Dedifferentiated amniotic fluid mesenchymal stem cell (primary cell): ENCODE measurements around the gene TMEM248.
"Not testable (repeated sequence)": the region's sequence is repeated elsewhere in the genome, so short reads cannot be mapped to it uniquely, and the experiment has no call there.

Experiments
- DNase-seq: peaks from one replicate; pipeline ENCODE4 v3.0.0-alpha.2; 2016; ENCODE audit errors: extremely low spot score

TMEM248 gene

DNA sequence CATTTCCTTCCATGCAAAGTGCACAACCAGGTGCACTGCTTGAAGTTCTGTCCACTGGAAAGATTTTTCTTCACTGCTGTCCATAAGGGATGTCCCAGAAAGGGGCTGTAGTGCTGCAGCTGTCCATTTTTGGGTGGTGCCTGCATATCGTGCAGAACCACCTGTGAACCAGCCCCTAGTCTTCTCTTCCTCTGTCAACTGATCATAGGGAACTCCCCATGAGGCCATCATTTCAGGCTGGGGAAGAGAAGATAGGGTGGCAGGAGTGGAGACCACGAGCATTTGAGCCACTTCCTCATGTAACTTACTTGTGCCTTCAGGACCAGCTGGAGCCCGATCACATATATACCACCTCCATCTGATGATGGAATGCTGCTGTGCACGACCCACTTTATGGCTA is 12.4 kb upstream of the TMEM248 start:
- DNase-seq = not testable (repeated sequence)

DNA sequence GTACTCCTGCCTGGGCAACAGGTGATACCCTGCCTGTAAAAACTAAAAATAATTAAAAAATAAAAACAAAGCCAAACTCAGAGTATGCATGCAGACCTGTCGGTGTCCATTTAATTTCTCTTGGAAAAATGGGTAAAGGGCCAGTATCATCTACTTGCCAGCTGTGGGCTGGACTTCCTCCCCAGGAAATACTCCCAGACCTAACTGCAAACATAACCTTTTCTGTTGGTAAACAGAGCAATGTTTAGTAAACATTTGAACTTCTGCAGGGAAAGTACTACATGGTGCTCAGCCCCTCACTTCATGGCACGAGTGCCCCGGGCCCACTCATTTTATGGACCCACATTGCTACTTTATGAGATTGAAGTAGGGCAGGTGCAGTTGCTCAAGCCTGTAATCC is 10.2 kb upstream of the TMEM248 start:
- DNase-seq = no peak

DNA sequence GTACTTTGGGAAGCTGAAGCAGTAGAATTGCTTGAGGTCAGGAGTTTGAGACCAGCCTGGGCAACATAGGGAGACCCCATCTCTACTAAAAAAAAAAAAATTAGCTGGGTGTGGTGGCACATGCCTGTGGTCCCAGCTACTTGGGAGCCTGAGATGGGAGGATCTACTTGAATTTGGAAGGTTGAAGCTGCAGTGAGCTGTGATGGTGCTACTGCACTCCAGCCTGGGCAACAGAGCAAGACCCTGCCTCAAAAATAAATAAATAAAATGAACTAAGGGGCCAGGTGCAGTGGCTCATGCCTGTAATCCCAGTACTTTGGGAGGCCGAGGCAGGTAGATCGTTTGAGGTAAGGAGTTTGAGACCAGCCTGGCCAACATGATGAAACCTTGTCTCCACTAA is 9.8 kb upstream of the TMEM248 start:
- DNase-seq = not testable (repeated sequence)

DNA sequence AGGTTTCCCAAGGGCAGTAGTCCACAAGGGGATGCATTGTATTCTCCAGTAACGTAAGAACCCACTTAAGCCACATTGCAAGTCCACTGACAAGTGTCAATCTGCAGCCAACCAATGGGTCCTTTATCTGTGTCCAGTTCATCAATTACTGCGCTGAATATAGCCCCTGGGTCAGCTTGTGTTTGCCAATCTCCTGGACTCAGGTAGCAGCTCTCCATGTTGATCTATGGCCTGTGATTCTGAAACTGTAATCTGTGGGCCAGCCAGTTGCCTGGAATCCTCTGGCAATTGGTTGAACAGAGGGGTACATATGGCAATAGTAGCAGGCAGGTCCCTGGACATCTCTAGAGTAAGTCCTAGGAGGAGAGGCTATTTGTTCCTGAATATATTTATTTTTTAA is 8.8 kb upstream of the TMEM248 start:
- no peak for DNase-seq

DNA sequence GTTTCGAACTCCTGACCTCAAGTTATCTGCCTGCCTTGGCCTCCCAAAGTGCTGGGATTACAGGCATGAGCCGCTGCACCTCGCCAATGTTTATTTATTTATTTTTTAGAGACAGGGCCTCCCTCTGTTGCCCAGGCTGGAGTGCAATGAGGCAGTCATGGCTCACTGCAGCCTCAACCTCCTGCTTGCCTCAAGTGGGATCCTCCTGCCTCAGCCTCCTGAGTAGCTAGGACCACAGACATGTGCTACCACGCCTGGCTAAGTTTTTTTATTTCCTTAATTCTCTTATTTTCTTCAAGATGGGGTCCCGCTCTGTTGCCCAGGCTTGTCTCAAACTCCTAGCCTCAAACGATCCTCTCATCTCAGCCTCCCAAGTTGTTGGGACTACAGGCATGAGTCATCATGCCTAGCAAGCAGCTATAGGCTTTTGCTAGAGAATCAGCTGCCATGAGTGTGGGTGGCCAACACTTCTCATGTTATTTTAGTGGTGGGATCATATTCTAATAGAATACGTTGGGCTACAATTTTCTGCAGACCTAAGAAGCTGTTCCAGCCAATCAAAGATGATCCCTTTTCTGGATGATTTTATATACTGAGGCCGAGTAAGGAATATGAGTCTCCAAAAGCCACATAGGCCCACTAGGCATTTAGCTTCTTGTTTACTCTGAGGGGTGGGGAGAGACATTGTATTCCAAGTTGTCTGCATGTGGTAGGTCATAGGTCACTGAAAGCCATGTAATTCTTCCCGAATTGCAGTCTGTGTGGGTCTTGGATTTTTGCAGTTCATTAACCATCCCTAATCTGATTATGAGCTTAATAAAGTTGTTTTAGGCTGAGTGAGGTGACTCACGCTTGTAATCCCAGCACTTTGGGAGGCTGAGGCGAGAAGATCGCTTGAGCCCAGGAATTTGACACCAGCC is 7.6 kb upstream of the TMEM248 start:
- DNase-seq = no peak

DNA sequence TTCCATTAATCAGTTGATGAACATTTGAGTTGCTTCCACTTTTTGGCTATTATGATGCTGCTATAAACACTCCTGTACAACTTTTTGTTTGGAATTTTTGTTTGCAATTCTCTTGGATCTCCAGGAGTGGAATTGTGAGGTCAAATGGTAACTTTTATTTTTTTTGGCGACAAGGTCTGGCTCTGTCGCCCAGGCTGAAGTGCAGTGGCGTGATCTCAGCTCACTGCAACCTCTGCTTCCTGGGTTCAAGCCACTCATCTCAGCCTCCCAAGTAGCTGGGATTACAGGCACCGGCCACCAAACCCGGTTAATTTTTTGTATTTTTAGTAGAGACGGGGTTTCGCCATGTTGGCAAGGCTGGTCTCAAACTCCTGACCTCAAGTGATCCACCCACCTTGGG is 3.1 kb upstream of the TMEM248 start:
- not testable (repeated sequence) for DNase-seq

DNA sequence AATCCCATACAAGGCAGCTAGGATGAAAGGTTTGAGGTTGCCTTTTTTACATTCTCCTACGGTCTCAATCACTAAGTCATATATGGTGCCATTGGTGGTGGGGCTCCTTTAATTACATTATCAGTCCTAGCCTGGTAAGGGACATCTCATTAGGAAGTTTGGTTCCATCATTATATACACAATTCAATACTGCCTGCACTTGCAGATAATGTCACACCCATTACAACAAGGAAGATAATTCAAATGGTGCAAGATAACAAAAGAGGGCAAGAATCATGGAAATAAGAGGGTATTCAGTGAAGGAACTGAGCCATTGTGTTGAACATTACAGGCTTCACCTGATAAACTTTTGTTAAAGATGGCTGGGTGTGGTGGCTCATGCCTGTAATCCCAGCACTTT is 1.7 kb upstream of the TMEM248 start:
- no peak for DNase-seq

DNA sequence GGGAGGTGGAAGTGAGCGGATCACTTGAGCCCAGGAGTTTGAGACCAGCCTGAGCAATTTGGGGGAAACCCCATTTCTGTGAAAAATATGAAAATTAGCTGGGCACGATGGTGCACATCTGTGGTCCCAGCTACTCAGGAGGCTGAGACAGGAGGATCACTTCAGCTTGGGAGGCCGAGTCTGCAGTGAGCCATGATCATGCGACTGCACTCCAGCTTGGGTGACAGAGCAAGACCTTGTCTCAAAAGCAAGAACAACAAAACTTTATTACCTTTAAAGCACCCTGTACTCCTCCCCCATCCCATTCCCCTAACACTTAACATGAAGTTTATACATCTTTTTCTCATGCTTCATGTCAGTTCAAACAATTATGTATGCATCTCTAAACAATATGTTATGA is 1.3 kb upstream of the TMEM248 start:
- no peak for DNase-seq

DNA sequence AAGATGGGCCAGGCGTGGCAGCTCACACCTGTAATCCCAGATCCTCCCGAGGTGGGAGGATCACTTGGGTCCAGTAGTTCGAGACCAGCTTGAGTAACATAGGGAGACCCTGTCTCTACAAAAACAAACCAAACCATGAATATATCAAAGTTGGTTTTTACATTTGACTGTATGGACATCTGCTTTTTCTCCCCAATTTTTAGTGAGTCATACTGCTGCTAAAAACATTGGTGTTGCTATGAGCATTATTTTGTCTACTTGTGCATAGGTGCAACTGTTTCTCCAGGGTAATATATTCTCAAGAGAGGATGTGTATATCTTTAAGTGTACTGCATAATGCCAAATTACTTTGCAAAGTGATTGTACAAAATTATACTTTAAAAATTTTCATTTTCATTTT is 769 bp upstream of the TMEM248 start:
- no peak for DNase-seq

DNA sequence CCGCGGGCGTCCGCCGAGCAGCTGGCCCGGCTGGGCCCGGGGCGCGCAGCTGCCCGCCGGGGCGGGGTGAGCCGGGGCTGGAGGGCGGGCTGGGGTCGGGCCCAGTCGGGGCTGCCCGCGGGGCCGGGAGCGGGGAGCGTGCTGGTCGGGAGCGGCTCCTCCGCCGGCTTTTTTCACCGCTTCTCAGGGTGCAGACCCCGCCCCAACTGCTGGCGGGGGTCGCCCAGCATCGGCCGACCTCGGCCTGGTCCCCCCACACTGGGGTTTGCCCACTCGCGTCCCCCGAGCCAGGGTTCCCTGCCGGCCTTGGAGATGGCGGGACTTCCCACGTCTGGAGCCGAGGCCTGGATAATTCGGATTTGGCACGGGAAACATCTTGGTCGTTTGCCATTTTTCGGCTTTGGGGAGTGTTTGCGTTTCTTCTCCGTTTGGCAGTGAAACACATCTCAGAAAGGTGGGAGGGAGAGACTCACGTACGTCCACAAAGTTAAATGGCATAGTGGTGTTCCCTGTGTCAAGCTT is 432 bp downstream of the TMEM248 start:
- peak; percentile 16 for DNase-seq

DNA sequence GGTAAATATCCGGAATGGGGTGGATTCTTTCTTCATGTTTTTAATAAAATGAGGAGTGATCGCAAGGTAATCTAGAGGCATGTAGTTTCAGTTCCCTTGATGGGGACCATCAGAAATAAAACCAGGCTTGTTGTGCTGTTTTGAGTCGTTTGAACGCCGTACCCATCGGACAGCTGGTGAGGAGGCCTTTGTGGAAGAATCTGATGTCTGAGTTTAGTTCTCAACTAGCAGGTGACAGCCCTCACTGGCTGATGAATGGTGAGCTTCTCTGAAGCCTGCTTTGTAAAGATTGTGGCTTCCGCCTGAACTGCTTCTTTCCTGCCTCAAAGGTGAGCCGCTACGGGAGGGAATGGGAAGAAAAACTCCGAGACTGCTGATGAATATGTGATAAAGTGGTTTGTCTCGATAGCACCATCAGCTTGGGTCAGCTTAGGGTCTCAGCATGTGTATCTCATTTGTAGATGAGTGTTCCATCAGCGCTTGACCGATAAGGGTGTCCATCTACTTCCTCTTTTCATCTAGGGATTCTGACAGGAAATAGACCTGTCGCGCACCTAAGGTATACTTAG is 977 bp downstream of the TMEM248 start:
- DNase-seq = peak; percentile 19

DNA sequence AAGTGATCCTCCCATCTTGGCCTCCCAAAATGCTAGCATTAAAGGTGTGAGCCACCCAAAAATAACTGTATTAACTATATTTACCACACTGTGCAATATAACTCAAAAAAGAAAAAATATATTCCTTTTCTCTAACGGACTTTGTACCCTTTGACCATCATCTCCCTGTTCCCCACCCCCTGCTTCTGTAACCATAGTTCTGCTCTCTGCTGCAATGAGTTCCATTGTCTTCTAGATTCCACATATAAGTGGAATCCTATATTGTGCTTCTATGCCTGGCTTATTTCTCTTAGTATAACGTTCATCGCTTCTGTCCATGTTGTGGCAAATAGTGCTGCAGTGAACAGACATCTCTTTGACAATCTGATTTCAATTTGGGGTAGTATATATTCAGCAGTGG is 4.2 kb downstream of the TMEM248 start:
- no peak for DNase-seq

DNA sequence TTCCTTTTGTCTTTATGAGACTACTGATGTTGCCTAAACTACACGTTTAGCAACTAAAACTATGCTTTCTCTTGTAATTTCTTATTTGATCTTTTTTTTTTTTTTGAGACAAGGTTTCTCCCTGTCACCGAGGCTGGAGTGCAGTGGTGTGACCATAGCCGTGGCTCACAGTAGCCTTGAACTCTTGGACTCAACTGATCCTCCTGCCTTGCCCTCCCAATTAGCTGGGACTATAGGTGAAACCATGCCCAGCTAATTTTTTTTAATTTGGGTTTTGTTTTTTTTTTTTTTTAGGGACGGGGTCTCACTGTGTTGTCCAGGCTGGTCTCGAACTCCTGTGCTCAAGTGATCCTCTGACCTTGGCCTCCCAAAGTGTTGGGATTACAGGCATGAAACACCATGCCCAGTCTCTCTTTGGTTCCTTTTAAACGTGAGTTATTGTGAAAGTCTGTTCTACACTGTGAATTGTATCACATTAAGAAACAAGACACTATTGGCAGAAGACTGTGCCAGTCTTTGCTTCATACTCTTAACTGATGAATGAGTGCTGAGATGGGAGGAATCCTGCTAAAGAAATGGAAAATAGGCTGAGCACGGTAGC is 6.4 kb downstream of the TMEM248 start:
- no peak for DNase-seq

DNA sequence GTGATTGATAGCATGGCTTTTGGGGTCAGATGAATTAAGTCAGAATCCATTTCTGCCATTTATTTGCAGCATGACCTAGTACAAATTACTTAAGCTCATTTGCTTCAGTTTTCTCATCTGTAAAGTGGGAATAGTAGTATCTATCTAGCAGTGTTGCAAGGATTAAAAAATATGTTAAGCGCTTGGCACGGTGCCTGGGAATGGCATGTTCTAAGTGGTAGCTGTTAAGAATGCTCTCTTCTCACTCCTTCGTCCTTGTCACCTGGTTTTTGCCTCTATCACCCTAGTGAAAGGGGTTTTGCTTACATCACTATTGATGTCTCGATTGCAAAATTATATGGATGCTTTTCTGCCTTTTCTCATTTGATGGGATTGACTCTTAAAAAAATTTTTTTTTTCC is 7.4 kb downstream of the TMEM248 start:
- DNase-seq = no peak

DNA sequence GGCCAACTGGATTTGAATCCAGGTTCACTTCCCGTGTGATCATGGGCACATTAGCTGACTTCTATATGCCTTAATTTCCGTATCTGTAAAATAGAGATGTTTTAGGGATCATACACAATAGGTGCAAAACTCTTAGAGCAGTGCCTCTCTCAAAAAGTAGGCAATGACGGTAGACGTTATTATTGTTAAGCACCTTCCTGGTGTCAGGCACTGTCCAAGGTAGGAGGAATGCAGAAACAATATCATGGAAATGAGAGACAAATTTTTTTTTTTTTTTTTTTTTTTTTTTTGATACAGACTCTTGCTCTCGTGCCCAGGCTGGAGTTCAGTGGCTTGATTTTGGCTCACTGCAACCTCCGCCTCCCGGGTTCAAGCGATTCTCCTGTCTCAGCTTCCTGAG is 8.1 kb downstream of the TMEM248 start:
- DNase-seq = no peak

DNA sequence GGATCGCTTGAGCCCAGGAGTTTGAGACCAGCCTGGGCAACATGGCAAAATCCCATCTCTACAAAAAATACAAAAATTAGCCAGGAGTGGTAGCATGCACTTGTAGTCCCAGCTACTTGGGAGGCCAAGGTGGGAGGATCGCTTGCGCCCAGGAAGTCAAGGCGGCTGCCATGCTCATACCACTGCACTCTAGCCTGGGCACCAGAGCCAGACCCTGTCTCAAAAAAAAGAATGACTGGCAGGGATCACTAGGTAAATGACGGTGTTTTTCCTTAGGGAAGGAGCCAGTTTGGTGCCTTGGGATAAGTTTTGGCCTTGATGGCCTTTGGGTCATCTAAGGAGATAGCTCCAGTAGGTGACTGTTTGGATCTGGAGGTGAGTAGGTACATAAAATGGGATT is 8.9 kb downstream of the TMEM248 start:
- DNase-seq = no peak

DNA sequence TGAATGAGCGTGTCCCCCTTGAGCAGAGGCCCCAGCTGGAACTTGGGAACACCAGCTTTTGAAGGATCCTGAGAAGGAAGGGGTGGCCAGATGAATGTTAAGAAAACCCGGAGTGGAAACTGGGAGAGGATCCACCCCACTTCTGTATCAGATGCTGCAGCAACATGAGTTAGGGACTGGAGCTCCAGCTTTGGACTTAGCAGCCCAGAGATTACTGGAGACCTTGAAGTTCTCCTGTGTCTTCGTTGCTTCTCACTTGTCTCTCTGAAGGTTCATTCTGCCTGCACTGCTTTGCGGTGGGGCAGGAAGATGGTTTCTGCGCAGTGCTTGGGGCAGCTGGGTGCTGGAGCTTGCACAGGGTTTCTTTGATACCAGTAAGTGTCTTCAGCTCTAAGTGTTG is 9.3 kb downstream of the TMEM248 start:
- no peak for DNase-seq

DNA sequence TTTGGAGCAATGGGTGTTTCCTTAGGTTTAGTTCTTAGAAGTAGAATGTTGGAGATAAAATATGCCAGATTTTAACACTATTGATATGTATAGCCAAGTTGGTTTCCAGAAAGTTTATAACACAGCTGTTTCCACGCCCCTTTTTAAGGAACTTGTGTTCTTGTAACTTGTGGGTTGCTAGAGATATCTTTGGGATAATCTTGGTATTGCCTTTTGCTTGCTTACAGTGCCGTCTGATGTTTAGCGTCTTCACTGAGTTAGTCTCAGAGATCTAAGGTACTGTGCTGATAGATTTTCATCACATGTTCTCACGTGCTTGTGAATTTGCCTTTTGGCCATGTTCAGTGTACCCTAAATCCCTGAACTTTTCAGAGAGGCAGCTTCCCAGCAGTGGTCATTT is 12.4 kb downstream of the TMEM248 start:
- DNase-seq = no peak

DNA sequence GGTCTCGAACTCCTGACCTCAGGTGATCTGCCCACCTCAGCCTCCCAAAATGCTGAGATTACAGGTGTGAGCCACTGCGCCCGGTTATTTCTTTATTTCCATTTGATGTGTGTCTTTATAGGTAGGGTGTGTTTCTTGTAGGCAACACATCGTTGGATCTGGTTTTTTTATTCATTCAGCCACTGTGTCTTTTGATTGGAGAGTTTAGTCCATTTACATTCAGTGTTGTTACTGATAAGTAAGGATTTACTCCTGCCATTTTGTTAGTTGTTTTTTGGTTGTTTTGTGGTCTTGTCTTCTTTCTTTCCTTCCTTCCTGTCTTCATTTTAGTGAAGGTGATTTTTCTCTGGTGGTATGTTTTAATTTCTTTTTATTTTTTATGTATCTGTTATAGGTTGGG is 16.9 kb downstream of the TMEM248 start:
- DNase-seq = no peak

DNA sequence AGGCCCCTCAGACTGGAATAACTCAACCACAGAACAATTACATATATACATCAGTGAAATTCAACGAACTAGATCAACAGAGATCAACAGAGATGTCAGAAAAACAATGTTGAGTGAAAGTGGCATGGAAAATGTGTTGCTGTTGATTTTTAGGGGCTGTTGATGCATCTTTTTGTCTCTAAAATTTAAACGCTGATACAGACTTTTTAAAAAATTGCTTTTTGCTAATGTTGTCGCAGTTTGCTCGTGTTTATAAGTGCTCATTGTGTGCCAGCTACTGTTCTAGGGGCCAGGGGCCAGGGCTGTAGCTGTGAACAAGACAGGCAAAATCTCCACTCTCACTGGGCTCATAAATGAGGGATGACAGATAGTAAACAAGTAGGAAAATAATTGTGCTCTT is 18.3 kb downstream of the TMEM248 start:
- DNase-seq = no peak

DNA sequence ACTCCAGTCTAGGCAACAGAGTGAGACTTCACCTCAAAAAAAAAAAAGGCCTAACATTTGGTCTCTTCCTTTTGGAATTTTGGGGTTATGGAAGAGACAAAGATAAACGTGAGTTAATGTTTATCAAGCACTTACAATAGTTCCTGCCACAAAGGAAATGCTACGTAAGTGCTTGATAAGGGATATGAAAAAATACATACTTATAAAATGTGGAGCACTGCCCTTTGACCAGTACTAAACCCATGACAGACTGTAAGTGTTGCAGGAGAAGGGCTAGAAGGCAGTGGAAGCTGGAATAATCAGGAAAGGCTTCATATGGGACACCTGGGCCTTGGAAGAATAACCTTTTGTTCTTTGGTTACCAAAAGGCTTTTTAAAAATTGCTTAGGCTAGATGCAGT is 25.5 kb downstream of the TMEM248 start:
- no peak for DNase-seq

DNA sequence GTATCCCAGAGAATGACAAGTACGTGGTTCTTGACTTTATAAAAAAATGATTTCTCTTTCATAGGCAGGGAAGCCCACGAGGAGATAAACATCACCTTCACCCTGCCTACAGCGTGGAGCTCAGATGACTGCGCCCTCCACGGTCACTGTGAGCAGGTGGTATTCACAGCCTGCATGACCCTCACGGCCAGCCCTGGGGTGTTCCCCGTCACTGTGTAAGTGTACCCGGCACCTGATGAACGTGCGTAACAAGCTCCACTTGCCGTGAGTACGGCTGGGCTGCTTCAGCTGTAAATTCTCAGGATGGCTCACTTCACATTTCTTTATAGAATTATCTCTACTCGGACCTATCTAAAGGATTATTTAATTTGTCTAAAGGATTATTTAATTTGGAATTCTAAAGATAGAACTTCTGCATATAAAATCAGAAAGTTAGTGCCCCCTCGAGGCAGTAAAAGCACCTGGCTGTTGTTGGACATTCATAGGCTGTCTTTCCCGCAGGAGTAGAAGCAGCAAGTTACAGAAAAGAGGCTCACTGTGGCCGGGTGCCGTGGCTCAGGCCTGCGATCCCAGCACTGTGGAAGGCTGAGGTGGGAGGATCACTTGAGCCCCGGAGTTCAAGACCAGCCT is 27.6 kb downstream of the TMEM248 start:
- no peak for DNase-seq
